H9 (cell line): ENCODE data around the gene HBZ. TPM values are rescaled to one million over a fixed set of nuclear protein-coding genes. Genes with fewer than 3 reads are reported as not detected.

Experiments
- DNase-seq: peaks from one replicate; pipeline ENCODE4 v3.0.0-alpha.2; 2017
- H2AFZ ChIP-seq: one replicate; pipeline ENCODE4 v1.6.1; 2013; ENCODE audit warnings: mild to moderate bottlenecking, low read length, control low read depth, moderate library complexity
- H2AK5ac ChIP-seq: 2 replicates; pipeline ENCODE4 v1.6.1; 2013; ENCODE audit warnings: low read length, control low read depth, mixed read lengths; ENCODE audit not compliant: insufficient read length
- H2BK120ac ChIP-seq: one replicate; pipeline ENCODE4 v1.6.1; 2013; ENCODE audit warnings: low read depth, mild to moderate bottlenecking, low read length, control low read depth, inconsistent platforms; ENCODE audit not compliant: poor library complexity, severe bottlenecking
- H2BK12ac ChIP-seq: 2 replicates; pipeline ENCODE4 v1.6.1; 2013; ENCODE audit warnings: low read length, control low read depth, mixed read lengths, low read depth; ENCODE audit not compliant: insufficient read length
- H2BK15ac ChIP-seq: 2 replicates; pipeline ENCODE4 v1.6.1; 2013; ENCODE audit warnings: low read depth, low read length, control low read depth
- H2BK20ac ChIP-seq: one replicate; pipeline ENCODE4 v1.6.1; 2013; ENCODE audit warnings: low read depth, mild to moderate bottlenecking, low read length, control low read depth, inconsistent platforms; ENCODE audit not compliant: poor library complexity, severe bottlenecking
- H2BK5ac ChIP-seq: 2 replicates; pipeline ENCODE4 v1.6.1; 2013; ENCODE audit warnings: low read length, control low read depth, mixed read lengths; ENCODE audit not compliant: insufficient read length
- H3K14ac ChIP-seq: 2 replicates; pipeline ENCODE4 v1.6.1; 2013; ENCODE audit warnings: low read length, control low read depth; ENCODE audit not compliant: insufficient read depth
- H3K18ac ChIP-seq: 2 replicates; pipeline ENCODE4 v1.6.1; 2013; ENCODE audit warnings: low read depth, mild to moderate bottlenecking, mixed read lengths, low read length, control low read depth; ENCODE audit not compliant: insufficient read length
- H3K23ac ChIP-seq: 2 replicates; pipeline ENCODE4 v1.6.1; 2013; ENCODE audit warnings: low read length, control low read depth, mixed read lengths, low read depth; ENCODE audit not compliant: insufficient read length
- H3K23me2 ChIP-seq: 2 replicates; pipeline ENCODE4 v1.6.1; 2013; ENCODE audit warnings: low read depth, mild to moderate bottlenecking, mixed read lengths, low read length, control low read depth; ENCODE audit not compliant: insufficient read length, poor library complexity, severe bottlenecking
- H3K27ac ChIP-seq: 2 replicates; pipeline ENCODE4 v1.5.1; 2013; ENCODE audit warnings: low read length, control low read depth, mixed read lengths, low read depth; ENCODE audit not compliant: insufficient read length
- H3K27me3 ChIP-seq: 2 replicates; pipeline ENCODE4 v1.6.1; 2013; ENCODE audit warnings: low read length, control low read depth, inconsistent platforms; ENCODE audit not compliant: insufficient read depth
- H3K4ac ChIP-seq: 2 replicates; pipeline ENCODE4 v1.6.1; 2013; ENCODE audit warnings: low read depth, mild to moderate bottlenecking, control low read depth, inconsistent platforms, low read length, moderate library complexity
- H3K4me1 ChIP-seq: 2 replicates; pipeline ENCODE4 v1.6.1; 2013; ENCODE audit warnings: low read length, control low read depth, inconsistent platforms; ENCODE audit not compliant: insufficient read depth
- H3K4me2 ChIP-seq: 2 replicates; pipeline ENCODE4 v1.6.1; 2013; ENCODE audit warnings: low read length, control low read depth, mixed read lengths; ENCODE audit not compliant: insufficient read length, insufficient read depth
- H3K56ac ChIP-seq: 2 replicates; pipeline ENCODE4 v1.6.1; 2013; ENCODE audit warnings: low read depth, mild to moderate bottlenecking, mixed read lengths, low read length, control low read depth; ENCODE audit not compliant: insufficient read length
- H3K79me1 ChIP-seq: 2 replicates; pipeline ENCODE4 v1.6.1; 2013; ENCODE audit warnings: low read depth, mild to moderate bottlenecking, moderate library complexity, low read length, control low read depth, inconsistent platforms; ENCODE audit not compliant: insufficient read depth, poor library complexity, severe bottlenecking
- H3K79me2 ChIP-seq: 2 replicates; pipeline ENCODE4 v1.6.1; 2013; ENCODE audit warnings: low read length, control low read depth, inconsistent platforms; ENCODE audit not compliant: insufficient read depth
- H3K9ac ChIP-seq: 2 replicates; pipeline ENCODE4 v1.6.1; 2013; ENCODE audit warnings: low read length, control low read depth, mixed read lengths; ENCODE audit not compliant: insufficient read length; ENCODE audit errors: extremely low read depth
- H3K9me3 ChIP-seq: one replicate; pipeline ENCODE4 v1.6.1; 2013; ENCODE audit warnings: low read depth, low read length, inconsistent platforms; ENCODE audit not compliant: control insufficient read depth
- H3T11ph ChIP-seq: one replicate; pipeline ENCODE4 v1.6.1; 2013; ENCODE audit warnings: mild to moderate bottlenecking, low read length, control low read depth, inconsistent platforms
- H4K20me1 ChIP-seq: one replicate; pipeline ENCODE4 v1.6.1; 2013; ENCODE audit not compliant: control insufficient read depth, insufficient read length, insufficient read depth
- H4K5ac ChIP-seq: 2 replicates; pipeline ENCODE4 v1.6.1; 2013; ENCODE audit warnings: low read depth, mild to moderate bottlenecking, mixed read lengths, low read length, control low read depth; ENCODE audit not compliant: insufficient read length
- H4K8ac ChIP-seq: replicated peaks from 2 replicates; pipeline ENCODE4 v1.6.1; 2013; ENCODE audit warnings: low read length, control low read depth, mixed read lengths, low read depth; ENCODE audit not compliant: insufficient read length
- H4K91ac ChIP-seq: 2 replicates; pipeline ENCODE4 v1.6.1; 2013; ENCODE audit warnings: low read depth, mild to moderate bottlenecking, moderate library complexity, mixed read lengths, low read length, control low read depth; ENCODE audit not compliant: insufficient read length
- H3K27ac Mint-ChIP-seq, 3 experiments: 2 replicates in 2 of 3; 3 replicates in 1 of 3; pipeline ENCODE4 v1.8.0; 2020 to 2021; ENCODE audit warnings: mixed read lengths in 3 of 3, mild to moderate bottlenecking in 1 of 3, moderate library complexity in 1 of 3
- H3K27me3 Mint-ChIP-seq: 2 replicates; pipeline ENCODE4 v1.8.0; 2021; ENCODE audit warnings: low read depth, mild to moderate bottlenecking, moderate library complexity, mixed read lengths
- H3K36me3 Mint-ChIP-seq, 3 experiments: 2 replicates in 2 of 3; 3 replicates in 1 of 3; pipeline ENCODE4 v1.8.0; 2020 to 2021; ENCODE audit warnings: low read depth in 3 of 3, mixed read lengths in 3 of 3; ENCODE audit not compliant: insufficient read depth in 1 of 3
- H3K4me1 Mint-ChIP-seq, 2 experiments: 2 replicates each; pipeline ENCODE4 v1.8.0; 2020; ENCODE audit warnings: mixed read lengths in 2 of 2
- H3K4me3 Mint-ChIP-seq, 2 experiments: 2 replicates in 1 of 2; 3 replicates in 1 of 2; pipeline ENCODE4 v1.8.0; 2020 to 2021; ENCODE audit warnings: mild to moderate bottlenecking in 2 of 2, mixed read lengths in 2 of 2, moderate library complexity in 1 of 2
- H3K9me3 Mint-ChIP-seq, 2 experiments: 2 replicates in 1 of 2; 3 replicates in 1 of 2; pipeline ENCODE4 v1.8.0; 2020; ENCODE audit warnings: mild to moderate bottlenecking in 2 of 2, mixed read lengths in 2 of 2, moderate library complexity in 1 of 2
- WGBS: extraction: QIAGEN DNeasy Blood & Tissue Kit; methylation state at CpG from one replicate; pipeline ENCODE4 v1.1.7; 2013; ENCODE audit warnings: missing lambda C conversion rate, low lambda C conversion rate, mixed read lengths; ENCODE audit not compliant: insufficient read length; ENCODE audit errors: extremely low coverage; 5-methylcytosine and 5-hydroxymethylcytosine counted together
- total RNA-seq: library from RNA; stranded (reverse); gene quantifications from 2 replicates; pipeline ENCODE4 v1.2.1, GENCODE V29; 2021
- TF ChIP-seq, protein P1 (sequence below): fragments of 200-600 bp; sonication (generic); conservative IDR thresholded peaks from 3 replicates; pipeline ENCODE4 v1.8.0; 2021; ENCODE audit warnings: antibody characterized with exemption, mild to moderate bottlenecking

The HBZ gene
- total RNA-seq, 1 experiment from 2014 or later, result not detected

DNA sequence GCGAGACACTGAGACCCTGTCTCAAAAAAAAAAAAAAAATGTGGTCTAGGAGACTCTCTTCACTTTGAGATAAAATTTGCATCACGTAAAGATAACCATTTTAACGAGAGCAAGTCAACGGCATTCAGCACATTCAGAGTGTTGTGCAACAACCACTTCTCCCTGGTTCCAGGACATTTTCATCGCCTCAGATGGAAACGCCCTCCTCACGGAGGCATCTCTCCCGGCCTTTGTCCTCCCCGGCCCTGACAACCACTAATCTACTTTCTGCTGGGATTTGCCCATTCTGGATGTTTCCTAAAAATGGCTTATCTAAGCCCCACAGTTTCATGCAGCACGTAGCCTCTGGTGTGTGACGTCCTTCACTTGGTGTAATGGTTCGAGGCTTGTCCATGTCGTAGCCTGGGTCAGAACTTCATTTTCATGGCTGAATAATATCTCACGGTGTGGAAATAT is 7.6 kb upstream of the HBZ start:
- H2BK120ac ChIP-seq, result no peak overlapping the region
- H3K9ac ChIP-seq, result no peak overlapping the region
- no peak overlapping the region for H4K5ac ChIP-seq
- no peak overlapping the region for H3K4me2 ChIP-seq
- Mint-ChIP-seq H3K4me3 (no peak overlapping the region), H3K27me3 (peaks cover 33% of the 10 kb centered on the region), H3K27ac (no peak overlapping the region), H3K9me3 (no peaks in the 10 kb centered on the region), H3K36me3 (no peaks in the 10 kb centered on the region; a peak in 1 of 7 replicates), H3K4me1 (no peaks in the 10 kb centered on the region)
- DNase-seq, result no peak
- no peak overlapping the region for H3K23ac ChIP-seq
- no peak overlapping the region for H4K8ac ChIP-seq
- no peaks in the 10 kb centered on the region for H3K23me2 ChIP-seq
- H3K18ac ChIP-seq, result no peak overlapping the region
- no peak overlapping the region for H2BK20ac ChIP-seq
- no peaks in the 10 kb centered on the region for H3K9me3 ChIP-seq
- H3K27ac ChIP-seq, result no peak overlapping the region
- no peaks in the 10 kb centered on the region; the same call in 1 of the 2 replicates for H3K27me3 ChIP-seq
- H3K4ac ChIP-seq, result no peak overlapping the region
- no peak overlapping the region for H2AK5ac ChIP-seq
- no peaks in the 10 kb centered on the region for H3K79me1 ChIP-seq
- H3T11ph ChIP-seq, result no peak overlapping the region
- H3K4me1 ChIP-seq, result no peaks in the 10 kb centered on the region
- no peak overlapping the region for H3K56ac ChIP-seq
- H2BK12ac ChIP-seq, result no peak overlapping the region
- no CpG with 5 or more reads among the region's 14 CpGs for WGBS
- no peak overlapping the region for H4K91ac ChIP-seq
- H3K14ac ChIP-seq, result no peak overlapping the region
- H3K79me2 ChIP-seq, result no peaks in the 10 kb centered on the region
- no peaks in the 10 kb centered on the region for H4K20me1 ChIP-seq
- no peak overlapping the region for H2BK5ac ChIP-seq
- H2AFZ ChIP-seq, result no peak overlapping the region
- H2BK15ac ChIP-seq, result no peak overlapping the region
- TF ChIP-seq, protein P1, sequence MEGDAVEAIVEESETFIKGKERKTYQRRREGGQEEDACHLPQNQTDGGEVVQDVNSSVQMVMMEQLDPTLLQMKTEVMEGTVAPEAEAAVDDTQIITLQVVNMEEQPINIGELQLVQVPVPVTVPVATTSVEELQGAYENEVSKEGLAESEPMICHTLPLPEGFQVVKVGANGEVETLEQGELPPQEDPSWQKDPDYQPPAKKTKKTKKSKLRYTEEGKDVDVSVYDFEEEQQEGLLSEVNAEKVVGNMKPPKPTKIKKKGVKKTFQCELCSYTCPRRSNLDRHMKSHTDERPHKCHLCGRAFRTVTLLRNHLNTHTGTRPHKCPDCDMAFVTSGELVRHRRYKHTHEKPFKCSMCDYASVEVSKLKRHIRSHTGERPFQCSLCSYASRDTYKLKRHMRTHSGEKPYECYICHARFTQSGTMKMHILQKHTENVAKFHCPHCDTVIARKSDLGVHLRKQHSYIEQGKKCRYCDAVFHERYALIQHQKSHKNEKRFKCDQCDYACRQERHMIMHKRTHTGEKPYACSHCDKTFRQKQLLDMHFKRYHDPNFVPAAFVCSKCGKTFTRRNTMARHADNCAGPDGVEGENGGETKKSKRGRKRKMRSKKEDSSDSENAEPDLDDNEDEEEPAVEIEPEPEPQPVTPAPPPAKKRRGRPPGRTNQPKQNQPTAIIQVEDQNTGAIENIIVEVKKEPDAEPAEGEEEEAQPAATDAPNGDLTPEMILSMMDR, result no peak
